Omental fat pad (tissue), 4 donors: ENCODE measurements around the gene ADCK2. TPM values are rescaled to one million over a fixed set of nuclear protein-coding genes. Genes with fewer than 3 reads are reported as not detected.
"Not testable (repeated sequence)": the region's sequence is repeated elsewhere in the genome, so short reads cannot be mapped to it uniquely, and the experiment has no call there.

Experiments used
- ATAC-seq: fragments of 150-250 bp; one replicate; pipeline ENCODE4 v1.9.1; 2016; ENCODE audit warnings: mild to moderate bottlenecking, moderate library complexity; ENCODE audit not compliant: low FRiP score
- DNase-seq: peaks from one replicate; pipeline ENCODE4 v3.0.0-alpha.2; 2019; ENCODE audit warnings: low spot score
- total RNA-seq, 4 donors: library from RNA; depleted of rRNA; stranded (reverse); fragments of >200 nt; gene quantifications; one replicate each; pipeline ENCODE4 v1.1.0, GENCODE V29; 2016
- TF ChIP-seq, protein P1 (sequence below), 3 donors: fragments of 450-650 bp; IDR thresholded peaks; one replicate each; pipeline ENCODE4 v1.5.1; 2016 to 2017; ENCODE audit warnings: antibody characterized with exemption in 3 of 3, mild to moderate bottlenecking in 3 of 3, moderate library complexity in 2 of 3

Gene ADCK2
- total RNA-seq, 4 donors from 2014 or later = 15.9 to 25.1 (median 20.1) TPM

GRCh38 chr7:140668641-140669040 is 4.1 kb upstream of the ADCK2 start:
- TF ChIP-seq, protein P1, sequence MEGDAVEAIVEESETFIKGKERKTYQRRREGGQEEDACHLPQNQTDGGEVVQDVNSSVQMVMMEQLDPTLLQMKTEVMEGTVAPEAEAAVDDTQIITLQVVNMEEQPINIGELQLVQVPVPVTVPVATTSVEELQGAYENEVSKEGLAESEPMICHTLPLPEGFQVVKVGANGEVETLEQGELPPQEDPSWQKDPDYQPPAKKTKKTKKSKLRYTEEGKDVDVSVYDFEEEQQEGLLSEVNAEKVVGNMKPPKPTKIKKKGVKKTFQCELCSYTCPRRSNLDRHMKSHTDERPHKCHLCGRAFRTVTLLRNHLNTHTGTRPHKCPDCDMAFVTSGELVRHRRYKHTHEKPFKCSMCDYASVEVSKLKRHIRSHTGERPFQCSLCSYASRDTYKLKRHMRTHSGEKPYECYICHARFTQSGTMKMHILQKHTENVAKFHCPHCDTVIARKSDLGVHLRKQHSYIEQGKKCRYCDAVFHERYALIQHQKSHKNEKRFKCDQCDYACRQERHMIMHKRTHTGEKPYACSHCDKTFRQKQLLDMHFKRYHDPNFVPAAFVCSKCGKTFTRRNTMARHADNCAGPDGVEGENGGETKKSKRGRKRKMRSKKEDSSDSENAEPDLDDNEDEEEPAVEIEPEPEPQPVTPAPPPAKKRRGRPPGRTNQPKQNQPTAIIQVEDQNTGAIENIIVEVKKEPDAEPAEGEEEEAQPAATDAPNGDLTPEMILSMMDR (IDR thresholded peaks at IDR 0.05) = no peak
- ATAC-seq = no peak
- DNase-seq = no peak

DNA sequence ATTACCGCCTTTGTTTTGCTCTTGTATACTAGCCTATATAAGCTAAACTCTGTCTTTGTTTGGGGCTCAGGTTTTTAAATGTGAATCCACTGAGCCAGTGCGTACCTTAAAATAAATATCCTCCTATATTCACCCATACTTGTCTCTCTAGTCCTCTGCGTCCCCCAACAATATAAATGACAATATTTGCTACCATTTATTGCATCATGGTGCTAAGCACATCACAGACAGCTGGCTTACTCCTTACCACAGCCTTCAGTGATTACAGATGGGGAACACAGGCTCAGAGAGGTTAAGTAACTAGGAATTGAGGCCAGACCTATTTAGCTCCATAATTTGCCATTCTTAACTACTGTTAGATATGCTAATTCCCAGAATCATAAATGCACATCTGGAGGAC is 3.4 kb upstream of the ADCK2 start:
- TF ChIP-seq, protein P1 (IDR thresholded peaks at IDR 0.05) = no peak
- ATAC-seq (no peak), DNase-seq (no peak)

DNA sequence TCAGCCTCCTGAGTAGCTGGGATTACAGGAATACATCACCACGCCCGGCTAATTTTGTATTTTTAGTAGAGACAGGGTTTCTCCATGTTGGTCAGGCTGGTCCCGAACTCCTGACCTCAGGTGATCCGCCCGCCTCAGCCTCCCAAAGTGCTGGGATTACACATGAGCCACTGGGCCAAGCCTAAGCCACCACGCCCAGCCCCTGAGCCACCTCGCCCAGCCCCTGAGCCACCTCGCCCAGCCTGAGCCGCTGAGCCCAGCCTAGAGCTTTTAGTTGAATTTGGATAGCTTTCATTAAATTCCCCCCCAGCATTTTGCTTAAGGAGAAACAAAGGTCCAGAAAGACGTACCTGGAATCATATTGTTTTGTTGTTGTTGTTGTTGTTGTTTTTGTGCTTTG is 2.9 kb upstream of the ADCK2 start:
- not testable (repeated sequence) for DNase-seq, ATAC-seq

DNA sequence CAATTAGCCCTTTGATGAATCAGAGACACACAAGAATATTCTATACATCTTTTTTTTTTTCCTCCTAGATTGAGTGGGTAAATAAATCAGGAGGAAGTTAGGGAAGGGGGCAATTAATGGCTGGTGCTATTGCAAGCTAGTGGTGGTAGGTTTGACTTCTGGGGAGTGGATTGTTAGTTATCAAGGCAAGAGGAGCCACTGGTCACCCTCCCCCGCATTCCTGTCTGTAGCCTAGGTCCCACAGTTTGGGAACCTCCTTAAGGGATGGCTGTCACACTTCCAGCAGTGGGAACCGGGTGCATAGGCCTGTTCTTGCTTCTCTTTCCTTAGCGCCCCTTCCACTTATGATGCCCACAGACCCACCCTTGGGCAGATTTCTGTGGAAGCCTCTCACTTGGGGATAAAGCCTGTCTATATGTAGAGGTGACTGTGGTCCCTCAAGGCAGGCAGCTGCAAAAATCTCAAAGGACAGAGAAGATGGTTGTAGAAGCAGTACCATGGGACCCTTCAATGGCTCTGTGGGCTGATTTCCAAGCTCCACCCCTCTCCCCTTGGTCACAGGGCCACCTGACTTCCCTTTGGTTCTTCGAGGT is 2.3 kb upstream of the ADCK2 start:
- no peak for ATAC-seq
- TF ChIP-seq, protein P1 (IDR thresholded peaks at IDR 0.05) = no peak
- DNase-seq = no peak

GRCh38 chr7:140671966-140672365 is 779 bp upstream of the ADCK2 start:
- TF ChIP-seq, protein P1 (IDR thresholded peaks at IDR 0.05) = no peak
- no peak for ATAC-seq
- DNase-seq = no peak

- TF ChIP-seq, protein P1 (IDR thresholded peaks at IDR 0.05) = no peak
- DNase-seq (no peak), ATAC-seq (peak; percentile 78)
These were observed 473 bp downstream of the ADCK2 start for GRCh38 chr7:140673063-140673773.

DNA sequence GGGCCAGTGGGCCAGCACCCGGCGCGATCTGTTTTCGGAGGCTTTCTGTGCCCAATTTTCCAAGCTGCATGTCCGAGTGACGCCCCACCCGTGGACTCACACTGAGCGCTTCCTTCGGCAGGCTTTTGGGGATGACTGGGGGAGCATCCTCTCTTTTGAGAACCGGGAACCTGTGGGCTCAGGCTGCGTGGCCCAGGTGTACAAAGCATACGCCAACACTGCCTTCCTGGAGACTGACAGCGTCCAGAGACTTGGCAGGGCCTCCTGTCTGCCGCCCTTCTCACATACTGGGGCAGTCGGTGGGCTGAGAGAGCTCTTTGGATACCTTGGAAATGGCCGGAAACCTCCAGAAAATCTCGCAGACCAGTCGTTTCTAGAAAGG is 1.0 kb downstream of the ADCK2 start:
- TF ChIP-seq, protein P1 (IDR thresholded peaks at IDR 0.05) = no peak
- DNase-seq (no peak), ATAC-seq (no peak)
